ENCODE measurements around the gene TMEM14A.
"Not testable (repeated sequence)": the region's sequence is repeated elsewhere in the genome, so short reads cannot be mapped to it uniquely, and the experiment has no call there.

TMEM14A gene, protein sequence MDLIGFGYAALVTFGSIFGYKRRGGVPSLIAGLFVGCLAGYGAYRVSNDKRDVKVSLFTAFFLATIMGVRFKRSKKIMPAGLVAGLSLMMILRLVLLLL

GRCh38 chr6:52670502-52671409 lies at the start of gene TMEM14A:
Gene TMEM14A (plus strand): TSS chr6:52671113. CDS start chr6:52677103, 5,990 bp downstream.
- DNase-seq: peak; percentile 83

GRCh38 chr6:52621631-52622030 lies 49.3 kb upstream of the TMEM14A start:
- no peak for DNase-seq

- DNase-seq: no peak
These were observed 48.1 kb upstream of the TMEM14A start for GRCh38 chr6:52622810-52623209.

- no peak for DNase-seq
These were observed 38.9 kb upstream of the TMEM14A start for GRCh38 chr6:52632011-52632410.

- no peak for DNase-seq
These were observed 36.7 kb upstream of the TMEM14A start for GRCh38 chr6:52634211-52634610.

DNA sequence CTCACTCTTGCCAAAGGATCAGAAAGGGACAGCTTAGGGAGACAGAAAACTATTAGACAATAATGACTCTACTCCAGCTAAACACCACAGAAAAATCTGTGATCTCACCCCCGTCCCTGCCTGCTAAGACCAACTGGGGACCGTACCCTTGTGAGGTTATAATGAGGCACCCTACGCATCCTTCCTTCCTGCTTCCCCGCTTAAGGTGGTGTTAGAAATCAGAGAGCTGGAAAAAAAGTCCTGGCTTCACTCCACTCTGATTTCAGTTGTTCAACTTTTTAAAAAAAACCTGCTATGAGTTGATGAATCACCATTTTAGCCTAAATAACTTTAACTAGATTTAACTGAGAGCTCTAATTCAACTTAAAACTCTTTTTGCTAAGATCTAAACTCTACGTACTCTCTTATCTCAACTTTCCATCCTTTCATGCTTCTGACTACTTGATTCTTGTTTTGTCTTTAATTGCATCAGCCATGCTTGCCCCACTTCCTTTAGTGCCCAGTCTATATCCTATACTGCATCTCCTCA lies 35.8 kb upstream of the TMEM14A start:
- DNase-seq: no peak

DNA sequence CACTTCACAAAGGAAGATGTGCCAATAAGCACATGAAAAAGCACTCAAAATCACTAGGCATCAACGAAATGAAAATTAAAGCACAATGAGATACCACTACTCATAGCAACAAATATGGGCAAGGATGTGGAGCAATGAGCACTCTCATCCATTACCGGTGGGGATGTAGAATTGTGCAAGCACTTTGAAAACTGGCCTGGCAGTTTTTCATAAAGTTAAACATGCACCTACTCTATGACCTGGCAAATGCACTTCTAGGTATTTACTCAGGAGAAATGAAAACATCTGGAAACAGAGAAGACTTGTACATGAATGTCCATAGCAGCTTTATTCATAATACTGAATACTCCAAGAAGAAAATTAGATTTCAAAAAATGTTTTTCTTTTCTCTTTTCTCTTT lies 34.1 kb upstream of the TMEM14A start:
- DNase-seq: no peak

DNA sequence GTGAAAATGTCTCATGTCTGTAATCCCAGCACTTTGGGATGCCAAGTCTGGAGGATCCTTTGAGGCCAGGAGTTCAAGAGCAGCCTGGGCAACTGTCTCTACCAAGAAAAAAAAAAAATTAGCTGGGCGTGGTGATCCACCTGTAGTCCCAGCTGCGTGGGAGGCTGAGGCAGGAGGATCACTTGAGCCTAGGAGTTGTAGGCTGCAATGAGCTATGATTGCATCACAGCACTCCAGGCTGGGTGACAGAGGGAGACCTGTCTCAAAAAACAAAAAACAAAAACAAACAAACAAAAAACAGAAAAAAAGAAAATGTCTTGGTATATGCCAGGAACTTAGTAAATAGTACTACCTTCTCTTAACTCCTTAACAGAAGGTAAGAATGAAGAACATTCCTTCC lies 31.4 kb upstream of the TMEM14A start:
- no peak for DNase-seq

GRCh38 chr6:52640170-52640569 lies 30.7 kb upstream of the TMEM14A start:
- no peak for DNase-seq

DNA sequence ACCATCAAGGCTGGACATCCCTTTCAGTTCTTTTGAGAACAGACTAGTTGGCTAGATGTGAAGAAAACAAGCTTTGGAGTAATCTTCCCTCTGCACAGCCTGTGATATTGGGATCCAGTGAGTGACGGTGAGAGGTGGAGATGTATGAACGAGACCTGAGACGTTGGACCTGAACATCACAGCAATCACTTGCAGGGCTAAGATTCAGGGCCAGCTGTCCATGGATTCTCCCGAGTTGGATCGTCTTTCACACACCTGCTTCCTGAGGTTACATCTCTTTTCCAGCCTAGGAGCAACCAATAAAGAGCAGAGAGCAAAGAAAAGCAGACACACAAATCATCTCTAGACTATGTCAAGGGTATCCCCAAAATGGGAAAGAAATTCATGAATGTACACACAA lies 30.0 kb upstream of the TMEM14A start:
- DNase-seq: no peak

DNA sequence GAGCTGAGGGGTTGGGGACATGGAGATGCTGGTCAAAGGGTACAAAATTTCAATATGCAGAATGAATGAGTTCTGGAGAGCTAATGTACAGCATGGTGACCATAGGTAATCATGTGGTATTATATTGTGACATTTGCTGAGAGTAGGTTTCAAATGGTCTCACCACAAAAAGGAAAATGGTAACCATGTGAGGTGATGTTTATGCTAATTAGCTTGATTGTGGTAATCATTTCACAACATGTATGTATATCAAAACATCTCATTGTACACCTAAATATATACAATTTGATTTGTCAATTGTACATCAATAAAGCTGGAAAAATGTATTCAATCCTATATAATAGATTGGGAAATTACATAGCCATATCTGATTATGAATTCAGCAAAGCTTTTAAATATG lies 29.5 kb upstream of the TMEM14A start:
- DNase-seq: no peak

DNA sequence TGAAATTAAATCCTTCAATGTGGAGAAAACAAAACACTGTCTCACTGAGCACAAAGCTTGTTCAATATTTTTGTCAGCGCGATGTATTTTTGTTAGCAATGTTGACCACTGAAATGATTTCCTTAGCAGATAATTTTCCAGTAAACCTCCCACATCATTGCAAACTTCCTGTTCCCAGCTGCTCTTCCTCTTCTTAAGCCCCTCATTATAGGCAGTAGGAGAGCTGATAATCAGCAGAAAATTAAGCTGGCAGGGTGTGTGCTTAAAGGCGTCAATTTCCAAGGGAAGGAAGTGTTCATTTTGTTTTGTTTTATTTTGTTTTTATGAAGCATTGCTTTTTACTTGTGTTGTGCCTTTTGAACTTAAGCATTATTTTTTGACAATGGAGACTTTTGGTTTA lies 29.1 kb upstream of the TMEM14A start:
- no peak for DNase-seq

DNA sequence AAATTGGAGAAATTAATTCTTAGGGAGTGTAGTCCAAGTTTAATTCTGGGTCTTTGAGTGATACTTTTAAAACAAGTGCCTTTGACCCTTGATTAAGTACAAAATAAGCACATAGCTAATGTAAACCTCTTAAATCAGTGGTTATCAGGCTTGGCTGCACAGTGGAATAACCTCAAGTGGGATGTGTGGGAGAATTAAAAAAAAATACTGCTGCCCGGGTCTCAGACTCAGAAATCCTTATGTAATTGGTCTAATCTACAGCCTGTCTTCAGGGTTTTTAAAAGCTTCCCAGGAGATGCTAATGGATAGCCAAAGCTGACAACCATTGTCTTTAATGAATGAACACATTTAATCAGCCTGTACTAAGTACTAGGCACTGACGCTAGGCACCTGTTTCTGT lies 28.5 kb upstream of the TMEM14A start:
- no peak for DNase-seq

GRCh38 chr6:52643158-52643557 lies 27.8 kb upstream of the TMEM14A start:
- no peak for DNase-seq

DNA sequence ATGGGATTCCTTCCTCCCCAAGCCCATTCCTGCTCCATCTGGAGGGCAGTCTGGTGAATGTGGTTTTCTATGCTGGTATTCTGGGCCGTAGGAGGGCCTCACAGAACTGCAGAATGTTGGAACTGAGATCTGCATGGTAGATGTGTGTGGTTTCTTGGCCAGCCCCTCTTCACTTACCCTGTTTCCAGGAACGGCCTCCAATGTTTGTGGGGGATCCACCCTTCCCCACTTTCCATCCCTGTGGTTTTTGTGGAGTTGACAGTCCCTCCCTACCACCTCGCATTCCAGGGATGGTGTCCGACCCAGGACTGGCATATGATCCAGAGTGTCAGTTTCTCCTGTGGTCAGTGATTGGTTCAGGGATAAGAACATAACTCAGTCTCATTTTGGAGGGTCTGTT lies 26.7 kb upstream of the TMEM14A start:
- DNase-seq: no peak

GRCh38 chr6:52645976-52646375 lies 24.9 kb upstream of the TMEM14A start:
- no peak for DNase-seq

GRCh38 chr6:52647199-52647598 lies 23.7 kb upstream of the TMEM14A start:
- DNase-seq: no peak

- DNase-seq: no peak
These were observed 21.3 kb upstream of the TMEM14A start for GRCh38 chr6:52649536-52650160.

DNA sequence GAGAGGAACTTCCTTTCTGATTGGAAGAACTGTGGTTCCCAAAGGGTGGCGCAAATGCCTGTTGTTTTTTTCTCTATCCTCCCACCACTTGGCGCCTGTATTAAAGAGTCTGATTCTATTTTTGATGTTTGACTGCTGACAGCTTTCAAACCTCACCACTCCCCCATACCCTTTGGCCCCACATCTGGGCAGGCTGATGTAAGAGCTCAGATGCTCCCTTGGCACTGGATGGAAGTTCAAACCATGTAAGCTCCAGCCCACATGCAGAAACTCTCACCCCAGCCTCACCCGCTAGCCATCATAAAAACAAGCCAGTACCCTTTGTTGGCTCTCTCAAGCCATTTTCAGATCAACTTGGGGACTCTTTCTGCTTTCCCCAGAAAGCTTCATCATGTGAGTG lies 20.0 kb upstream of the TMEM14A start:
- no peak for DNase-seq

- no peak for DNase-seq
These were observed 17.8 kb upstream of the TMEM14A start for GRCh38 chr6:52653151-52653550.

DNA sequence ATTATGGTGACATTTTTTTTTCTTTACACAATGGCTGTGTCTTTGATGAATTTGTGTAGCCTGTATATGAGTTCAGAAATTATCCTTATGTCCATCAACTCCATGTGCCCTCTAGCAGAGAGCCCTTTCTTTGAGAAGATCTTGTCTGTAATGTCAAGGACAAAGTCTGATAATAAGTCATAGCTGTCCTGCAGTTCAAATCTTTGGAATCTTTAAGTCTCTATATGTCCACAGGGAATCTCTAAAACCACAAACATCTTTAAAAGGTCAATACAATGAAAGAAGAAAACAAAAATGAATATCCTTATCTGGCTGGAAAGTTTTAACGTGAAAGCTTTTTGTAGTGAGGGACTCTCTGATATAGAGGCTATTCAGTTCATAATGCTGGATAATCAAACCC lies 16.9 kb upstream of the TMEM14A start:
- no peak for DNase-seq

DNA sequence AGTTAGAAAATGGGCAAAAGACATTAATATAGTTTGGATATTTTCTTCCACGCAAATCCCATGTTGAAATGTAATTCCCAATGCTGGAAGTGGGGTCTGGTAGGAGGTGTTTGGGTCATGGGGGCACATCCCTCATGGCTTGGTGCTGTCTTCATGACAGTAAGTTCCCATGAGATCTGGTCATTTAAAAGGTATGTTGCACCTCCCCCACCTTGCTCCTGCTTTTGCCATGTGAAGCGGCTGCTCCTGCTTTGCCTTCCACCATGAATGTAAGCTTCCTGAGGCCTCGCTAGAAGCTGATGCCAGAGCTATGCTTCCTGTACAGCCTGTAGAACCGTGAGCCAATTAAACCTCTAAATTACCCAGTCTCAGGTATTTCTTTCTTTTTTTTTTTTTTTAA lies 16.3 kb upstream of the TMEM14A start:
- no peak for DNase-seq

GRCh38 chr6:52655941-52656340 lies 15.0 kb upstream of the TMEM14A start:
- not testable (repeated sequence) for DNase-seq

DNA sequence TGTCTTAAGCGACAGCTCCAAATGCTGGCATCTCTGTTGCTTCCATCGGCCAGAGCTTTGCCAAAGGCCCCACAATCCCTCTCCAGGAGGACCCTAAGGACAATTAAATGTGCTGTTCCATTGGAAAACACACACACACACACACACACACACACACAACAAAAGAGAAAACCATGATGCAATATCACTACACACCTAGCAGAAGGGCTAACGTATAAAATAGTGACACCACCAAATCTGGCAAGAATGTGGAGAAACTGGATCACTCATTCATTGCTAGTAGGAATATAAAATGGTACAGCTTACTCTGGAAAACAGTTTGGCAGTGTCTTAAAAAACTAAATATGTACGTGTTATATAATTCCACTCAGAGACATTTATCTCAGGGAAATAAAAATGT lies 13.0 kb upstream of the TMEM14A start:
- DNase-seq: no peak
